Natural killer cell treated with Interleukin-12 subunit alpha and Interleukin-12 subunit beta and Interleukin-15 and Interleukin-18, amount 100 ng/mL, for 72 hours (primary cell): Measurements from ENCODE around the gene DYRK2. TPM values are rescaled to one million over a fixed set of nuclear protein-coding genes. Genes with fewer than 3 reads are reported as not detected.

Source experiments
- ATAC-seq, 2 donors: fragments of 150-1000 bp; cut with Tn5 transposase in 1 of 2; sonication (Bioruptor Pico), chemical (Tn5 transposase) in 1 of 2; 2 replicates each; pipeline ENCODE4 v1.10.0; 2021
- DNase-seq: peaks from one replicate; pipeline ENCODE4 v3.0.0; 2022; ENCODE audit warnings: low spot score
- H3K27ac Mint-ChIP-seq, 2 donors: 1 replicate in 1 of 2; 2 replicates in 1 of 2; pipeline ENCODE4 v1.8.0; 2022; ENCODE audit warnings: mixed read lengths in 2 of 2, mild to moderate bottlenecking in 1 of 2, moderate library complexity in 1 of 2
- H3K27me3 Mint-ChIP-seq, 2 donors: 1 replicate in 1 of 2; 2 replicates in 1 of 2; pipeline ENCODE4 v1.8.0; 2022; ENCODE audit warnings: mixed read lengths in 2 of 2
- H3K36me3 Mint-ChIP-seq: one replicate; pipeline ENCODE4 v1.8.0; 2022; ENCODE audit warnings: mixed read lengths
- H3K4me1 Mint-ChIP-seq, 2 donors: 1 replicate in 1 of 2; 2 replicates in 1 of 2; pipeline ENCODE4 v1.8.0; 2022; ENCODE audit warnings: low read depth in 2 of 2, mixed read lengths in 2 of 2, mild to moderate bottlenecking in 1 of 2
- H3K4me3 Mint-ChIP-seq: one replicate; pipeline ENCODE4 v1.8.0; 2022; ENCODE audit warnings: mixed read lengths
- H3K9me3 Mint-ChIP-seq: 2 replicates; pipeline ENCODE4 v1.8.0; 2022; ENCODE audit warnings: mixed read lengths
- total RNA-seq, 2 donors: library from RNA; stranded (reverse); gene quantifications; one replicate each; pipeline ENCODE4 v1.2.3, GENCODE V29; 2022

DYRK2 gene
- total RNA-seq, 2 donors from 2014 or later, result 37.1 to 56.1 TPM

GRCh38 chr12:67649570-67650387 lies 1.2 kb downstream of the DYRK2 start:
- DNase-seq, result peak; percentile 72
- peak overlapping the region; percentile 85 to 89 for H3K27ac Mint-ChIP-seq
- peaks cover 12% of the 10 kb centered on the region for H3K36me3 Mint-ChIP-seq
- ATAC-seq, result peak; percentile 44 to 57
- no peaks in the 10 kb centered on the region for H3K27me3 Mint-ChIP-seq
- peak overlapping the region; percentile 98 for H3K4me3 Mint-ChIP-seq
- peaks cover 48 to 51% of the 10 kb centered on the region in 2 donors for H3K4me1 Mint-ChIP-seq
- no peaks in the 10 kb centered on the region for H3K9me3 Mint-ChIP-seq

- Mint-ChIP-seq H3K36me3 (peaks cover 12% of the 10 kb centered on the region), H3K4me3 (peak overlapping the region; percentile 98), H3K9me3 (no peaks in the 10 kb centered on the region), H3K27me3 (no peaks in the 10 kb centered on the region), H3K4me1 (peaks cover 55% of the 10 kb centered on the region in 2 donors), H3K27ac (peak overlapping the region; percentile 85 to 89)
- DNase-seq (no peak), ATAC-seq (no peak)
These were observed 2.0 kb downstream of the DYRK2 start for GRCh38 chr12:67650388-67651131.

GRCh38 chr12:67651132-67651695 lies 2.7 kb downstream of the DYRK2 start:
- ATAC-seq (no peak), DNase-seq (no peak)
- Mint-ChIP-seq H3K4me1 (peaks cover 60 to 62% of the 10 kb centered on the region in 2 donors), H3K4me3 (peak overlapping the region; percentile 98), H3K27me3 (no peaks in the 10 kb centered on the region), H3K9me3 (no peaks in the 10 kb centered on the region), H3K27ac (peak overlapping the region; percentile 85 to 89), H3K36me3 (peaks cover 13% of the 10 kb centered on the region)

GRCh38 chr12:67655829-67656228 lies 7.3 kb downstream of the DYRK2 start:
- no peaks in the 10 kb centered on the region for H3K27me3 Mint-ChIP-seq
- no peaks in the 10 kb centered on the region for H3K9me3 Mint-ChIP-seq
- ATAC-seq, result no peak
- peak overlapping the region; percentile 6 to 67 for H3K27ac Mint-ChIP-seq
- DNase-seq, result no peak
- peaks cover 58 to 64% of the 10 kb centered on the region in 2 donors for H3K4me1 Mint-ChIP-seq
- no peak overlapping the region for H3K4me3 Mint-ChIP-seq
- H3K36me3 Mint-ChIP-seq, result peaks cover 29% of the 10 kb centered on the region

GRCh38 chr12:67656251-67656650 lies 7.7 kb downstream of the DYRK2 start:
- H3K9me3 Mint-ChIP-seq, result no peaks in the 10 kb centered on the region
- peaks cover 29% of the 10 kb centered on the region for H3K36me3 Mint-ChIP-seq
- no peak overlapping the region for H3K4me3 Mint-ChIP-seq
- peak overlapping the region; percentile 10 to 67 for H3K27ac Mint-ChIP-seq
- ATAC-seq, result no peak
- DNase-seq, result no peak
- no peaks in the 10 kb centered on the region for H3K27me3 Mint-ChIP-seq
- peaks cover 58 to 62% of the 10 kb centered on the region in 2 donors for H3K4me1 Mint-ChIP-seq

- peaks cover 65 to 70% of the 10 kb centered on the region in 2 donors for H3K4me1 Mint-ChIP-seq
- peak overlapping the region in 1 of 2 donors; percentile 1 for H3K27ac Mint-ChIP-seq
- no peaks in the 10 kb centered on the region for H3K9me3 Mint-ChIP-seq
- peaks cover 29% of the 10 kb centered on the region for H3K36me3 Mint-ChIP-seq
- DNase-seq (no peak), ATAC-seq (no peak)
- no peaks in the 10 kb centered on the region for H3K27me3 Mint-ChIP-seq
- no peak overlapping the region for H3K4me3 Mint-ChIP-seq
These were observed 9.9 kb downstream of the DYRK2 start for GRCh38 chr12:67658486-67658885.

GRCh38 chr12:67659292-67659691 lies 10.7 kb downstream of the DYRK2 start:
- no peaks in the 10 kb centered on the region for H3K27me3 Mint-ChIP-seq
- no peak overlapping the region for H3K4me3 Mint-ChIP-seq
- H3K4me1 Mint-ChIP-seq, result peaks cover 64 to 67% of the 10 kb centered on the region in 2 donors
- DNase-seq (no peak), ATAC-seq (no peak)
- H3K27ac Mint-ChIP-seq, result peak overlapping the region in 1 of 2 donors; percentile 1
- peaks cover 26% of the 10 kb centered on the region for H3K36me3 Mint-ChIP-seq
- no peaks in the 10 kb centered on the region for H3K9me3 Mint-ChIP-seq

GRCh38 chr12:67661311-67662021 lies 12.9 kb downstream of the DYRK2 start:
- DNase-seq (no peak), ATAC-seq (no peak)
- peaks cover 19% of the 10 kb centered on the region for H3K36me3 Mint-ChIP-seq
- H3K4me3 Mint-ChIP-seq, result no peak overlapping the region
- H3K9me3 Mint-ChIP-seq, result no peaks in the 10 kb centered on the region
- H3K4me1 Mint-ChIP-seq, result peaks cover 57 to 61% of the 10 kb centered on the region in 2 donors
- H3K27me3 Mint-ChIP-seq, result no peaks in the 10 kb centered on the region
- peak overlapping the region in 1 of 2 donors; percentile 5 for H3K27ac Mint-ChIP-seq

GRCh38 chr12:67662910-67663538 lies 14.5 kb downstream of the DYRK2 start:
- H3K9me3 Mint-ChIP-seq, result no peaks in the 10 kb centered on the region
- no peak overlapping the region for H3K27ac Mint-ChIP-seq
- H3K36me3 Mint-ChIP-seq, result peaks cover 8% of the 10 kb centered on the region
- H3K27me3 Mint-ChIP-seq, result no peaks in the 10 kb centered on the region
- H3K4me1 Mint-ChIP-seq, result peaks cover 55 to 71% of the 10 kb centered on the region in 2 donors
- DNase-seq, result no peak
- no peak overlapping the region for H3K4me3 Mint-ChIP-seq
- ATAC-seq, result no peak

- Mint-ChIP-seq H3K27me3 (no peaks in the 10 kb centered on the region), H3K4me1 (peaks cover 54 to 68% of the 10 kb centered on the region in 2 donors), H3K36me3 (peaks cover 5% of the 10 kb centered on the region), H3K4me3 (no peak overlapping the region), H3K9me3 (no peaks in the 10 kb centered on the region), H3K27ac (peak overlapping the region in 1 of 2 donors; percentile 24)
- ATAC-seq (no peak), DNase-seq (no peak)
These were observed 15.6 kb downstream of the DYRK2 start for GRCh38 chr12:67664171-67664570.

GRCh38 chr12:67665679-67666078 lies 17.1 kb downstream of the DYRK2 start:
- ATAC-seq (no peak), DNase-seq (no peak)
- Mint-ChIP-seq H3K27me3 (no peaks in the 10 kb centered on the region), H3K36me3 (no peaks in the 10 kb centered on the region), H3K27ac (peak overlapping the region; percentile 15 to 27), H3K9me3 (peaks cover 4% of the 10 kb centered on the region), H3K4me3 (peak overlapping the region; percentile 13), H3K4me1 (peaks cover 62 to 75% of the 10 kb centered on the region in 2 donors)

GRCh38 chr12:67666605-67667004 lies 18.1 kb downstream of the DYRK2 start:
- Mint-ChIP-seq H3K36me3 (no peaks in the 10 kb centered on the region), H3K4me1 (peaks cover 55 to 66% of the 10 kb centered on the region in 2 donors), H3K27ac (peak overlapping the region in 1 of 2 donors; percentile 15), H3K27me3 (no peaks in the 10 kb centered on the region), H3K4me3 (no peak overlapping the region), H3K9me3 (peaks cover 4% of the 10 kb centered on the region)
- no peak for ATAC-seq
- no peak for DNase-seq
